Neural cell (in vitro differentiated cells): ENCODE results near the gene LTN1.
"Not testable (repeated sequence)": the region's sequence is repeated elsewhere in the genome, so short reads cannot be mapped to it uniquely, and the experiment has no call there.

Experiments used
- CTCF ChIP-seq: fragments of 450-650 bp; IDR thresholded peaks from 2 replicates; pipeline ENCODE4 v1.5.1; 2014; ENCODE audit warnings: antibody characterized with exemption, mild to moderate bottlenecking, moderate library complexity; ENCODE audit not compliant: poor library complexity, severe bottlenecking
- EZH2 ChIP-seq: fragments of 200-600, 300-800 bp; shearing (Covaris generic), sonication (generic); IDR thresholded peaks from 2 replicates; pipeline ENCODE4 v1.6.1; 2014; ENCODE audit warnings: antibody characterized with exemption, low read length, borderline replicate concordance, mild to moderate bottlenecking; ENCODE audit not compliant: insufficient read depth, poor library complexity, severe bottlenecking
- TAF1 ChIP-seq: IDR thresholded peaks from 2 replicates; pipeline ENCODE4 v1.6.1; 2012; ENCODE audit warnings: low read depth

DNA sequence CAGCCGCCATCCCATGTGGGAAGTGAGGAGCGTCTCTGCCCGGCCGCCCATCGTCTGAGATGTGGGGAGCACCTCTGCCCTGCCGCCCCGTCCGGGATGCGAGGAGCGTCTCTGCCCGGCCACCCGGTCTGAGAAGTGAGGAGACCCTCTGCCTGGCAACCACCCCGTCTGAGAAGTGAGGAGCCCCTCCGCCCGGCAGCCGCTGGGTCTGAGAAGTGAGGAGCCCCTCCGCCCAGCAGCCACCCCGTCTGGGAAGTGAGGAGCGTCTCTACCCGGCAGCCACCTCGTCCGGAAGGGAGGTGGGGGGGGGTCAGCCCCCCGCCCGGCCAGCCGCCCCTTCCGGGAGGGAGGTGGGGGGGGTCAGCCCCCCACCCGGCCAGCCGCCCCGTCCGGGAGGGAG, 18.6 kb upstream of the LTN1 start:
- TF ChIP-seq CTCF, TAF1, EZH2: not testable (repeated sequence)
